H1 (cell line): Measurements from ENCODE around the gene CACNA1C. TPM values are rescaled to one million over a fixed set of nuclear protein-coding genes. Genes with fewer than 3 reads are reported as not detected.

Experiments used
- CTCF ChIA-PET: fragments of 300-600 bp; sonication (Branson Sonifier 250); formaldehyde crosslinking; loops from one replicate; lab custom pipeline; 2021; ENCODE audit not compliant: partially characterized antibody; lab: Charles Lee
- POLR2A ChIA-PET: fragments of 300-600 bp; sonication (Branson Sonifier 250); formaldehyde crosslinking; loops from one replicate; lab custom pipeline; 2021; ENCODE audit warnings: inconsistent platforms; ENCODE audit not compliant: partially characterized antibody; lab: Charles Lee
- DNase-seq, 2 experiments: peaks; one replicate each; pipeline versions ENCODE4 v3.0.0 to v3.0.0-alpha.2; 2010 to 2022; ENCODE audit warnings: low spot score in 2 of 2, low read depth in 1 of 2, mixed read lengths in 1 of 2
- FAIRE-seq: peaks from 2 replicates; lab custom pipeline; 2011; peaks lifted over from hg19 to GRCh38; lab: Jason Lieb, UNC
- H2AFZ ChIP-seq: 2 replicates; pipeline ENCODE4 v1.8.1; 2012; ENCODE audit warnings: low read length, inconsistent platforms
- H2AK5ac ChIP-seq: 2 replicates; pipeline ENCODE4 v1.6.1; 2013; ENCODE audit warnings: low read depth, low read length
- H2BK120ac ChIP-seq: replicated peaks from 2 replicates; pipeline ENCODE3; 2013; ENCODE audit warnings: low read depth, low read length, inconsistent platforms
- H2BK12ac ChIP-seq: 2 replicates; pipeline ENCODE4 v1.6.1; 2013; ENCODE audit warnings: low read depth, low read length
- H2BK15ac ChIP-seq: 2 replicates; pipeline ENCODE4 v1.6.1; 2013; ENCODE audit warnings: low read length
- H2BK20ac ChIP-seq: 2 replicates; pipeline ENCODE4 v1.6.1; 2013; ENCODE audit warnings: low read length
- H2BK5ac ChIP-seq: 2 replicates; pipeline ENCODE4 v1.6.1; 2013; ENCODE audit warnings: low read depth, low read length
- H3K14ac ChIP-seq: 2 replicates; pipeline ENCODE4 v1.6.1; 2013; ENCODE audit warnings: inconsistent platforms; ENCODE audit not compliant: insufficient read length
- H3K18ac ChIP-seq: 2 replicates; pipeline ENCODE4 v1.6.1; 2013; ENCODE audit warnings: low read length; ENCODE audit errors: extremely low read depth
- H3K23ac ChIP-seq: 2 replicates; pipeline ENCODE4 v1.6.1; 2013; ENCODE audit warnings: inconsistent platforms; ENCODE audit not compliant: insufficient read length
- H3K23me2 ChIP-seq: 2 replicates; pipeline ENCODE4 v1.6.1; 2013; ENCODE audit warnings: low read depth, low read length
- H3K27ac ChIP-seq: 2 replicates; pipeline ENCODE4 v1.6.1; 2011; ENCODE audit warnings: low read depth, low read length, inconsistent platforms
- H3K27me3 ChIP-seq, 4 experiments: replicated peaks in 1 of 4; 1 replicate in 1 of 4; 2 replicates in 3 of 4; pipeline versions ENCODE4 v1.6.1 to v1.8.1; 2011 to 2013; ENCODE audit warnings: low read length in 3 of 4, mild to moderate bottlenecking in 3 of 4, inconsistent platforms in 2 of 4, mixed read lengths in 2 of 4, moderate library complexity in 1 of 4; ENCODE audit not compliant: control insufficient read depth in 3 of 4, insufficient read depth in 3 of 4; ENCODE audit errors: extremely low read depth in 1 of 4
- H3K36me3 ChIP-seq, 4 experiments: 2 replicates each; pipeline versions ENCODE4 v1.6.1 to v1.8.1; 2011 to 2013; ENCODE audit warnings: mild to moderate bottlenecking in 4 of 4, low read length in 3 of 4, moderate library complexity in 2 of 4, control low read depth in 1 of 4, inconsistent platforms in 1 of 4; ENCODE audit not compliant: insufficient read depth in 4 of 4, control insufficient read depth in 2 of 4
- H3K4ac ChIP-seq: replicated peaks from 2 replicates; pipeline ENCODE3; 2013; ENCODE audit warnings: low read length, low read depth, mixed read lengths, inconsistent platforms; ENCODE audit not compliant: insufficient read length
- H3K4me1 ChIP-seq, 4 experiments: replicated peaks in 1 of 4; 1 replicate in 1 of 4; 2 replicates in 3 of 4; pipeline versions ENCODE4 v1.6.1 to v1.8.1; 2011 to 2013; ENCODE audit warnings: low read length in 3 of 4, inconsistent platforms in 2 of 4, mixed read lengths in 1 of 4; ENCODE audit not compliant: insufficient read depth in 4 of 4, control insufficient read depth in 3 of 4
- H3K4me2 ChIP-seq, 2 experiments: 2 replicates each; pipeline versions ENCODE4 v1.6.1 to v1.8.1; 2011 to 2013; ENCODE audit warnings: low read depth in 2 of 2, low read length in 2 of 2, control low read depth in 1 of 2, inconsistent platforms in 1 of 2, mild to moderate bottlenecking in 1 of 2; ENCODE audit not compliant: insufficient read depth in 1 of 2
- H3K4me3 ChIP-seq, 4 experiments: fragments of 200-600, 300-600 bp in 1 of 4; sonication (generic), shearing (Covaris generic), sonication (Bioruptor Twin) in 1 of 4; 2 replicates each; pipeline versions ENCODE4 v1.5.1 to v1.8.1; 2011 to 2016; ENCODE audit warnings: low read length in 4 of 4, low read depth in 3 of 4, control low read depth in 2 of 4, inconsistent platforms in 2 of 4, mild to moderate bottlenecking in 2 of 4, mixed read lengths in 1 of 4, moderate library complexity in 1 of 4; ENCODE audit not compliant: insufficient read depth in 2 of 4; ENCODE audit errors: extremely low read depth in 1 of 4
- H3K56ac ChIP-seq: replicated peaks from 2 replicates; pipeline ENCODE3; 2013; ENCODE audit warnings: low read depth, mild to moderate bottlenecking, mixed read lengths, low read length, inconsistent platforms; ENCODE audit not compliant: insufficient read length
- H3K79me1 ChIP-seq: 2 replicates; pipeline ENCODE4 v1.6.1; 2013; ENCODE audit warnings: low read depth, low read length, control low read depth
- H3K79me2 ChIP-seq, 2 experiments: 2 replicates each; pipeline versions ENCODE4 v1.6.1 to v1.8.1; 2012 to 2013; ENCODE audit warnings: low read length in 2 of 2, mild to moderate bottlenecking in 2 of 2, inconsistent platforms in 1 of 2; ENCODE audit not compliant: insufficient read depth in 2 of 2, control insufficient read depth in 1 of 2
- H3K9ac ChIP-seq, 4 experiments: replicated peaks in 1 of 4; 1 replicate in 1 of 4; 2 replicates in 3 of 4; pipeline versions ENCODE4 v1.6.1 to v1.8.1; 2011 to 2013; ENCODE audit warnings: low read depth in 3 of 4, low read length in 3 of 4, control low read depth in 2 of 4, mild to moderate bottlenecking in 2 of 4, moderate library complexity in 2 of 4, inconsistent platforms in 1 of 4; ENCODE audit errors: extremely low read depth in 1 of 4
- H3K9me3 ChIP-seq, 2 experiments: 2 replicates each; pipeline versions ENCODE4 v1.6.1 to v1.8.1; 2012 to 2013; ENCODE audit warnings: mild to moderate bottlenecking in 2 of 2, moderate library complexity in 2 of 2, control low read depth in 1 of 2, inconsistent platforms in 1 of 2, low read depth in 1 of 2, low read length in 1 of 2, mixed read lengths in 1 of 2; ENCODE audit not compliant: insufficient read depth in 2 of 2
- H4K20me1 ChIP-seq, 2 experiments: replicated peaks in 1 of 2; 2 replicates each; pipeline versions ENCODE3 to v1.8.1; 2011 to 2013; ENCODE audit warnings: inconsistent platforms in 2 of 2, low read length in 2 of 2, mild to moderate bottlenecking in 1 of 2; ENCODE audit not compliant: insufficient read depth in 2 of 2, control insufficient read depth in 1 of 2
- H4K5ac ChIP-seq: 2 replicates; pipeline ENCODE4 v1.6.1; 2013; ENCODE audit warnings: low read length, low read depth, mixed read lengths, inconsistent platforms; ENCODE audit not compliant: insufficient read length
- H4K8ac ChIP-seq: 2 replicates; pipeline ENCODE4 v1.8.0; 2013; ENCODE audit warnings: mild to moderate bottlenecking, moderate library complexity, low read length, inconsistent platforms; ENCODE audit not compliant: insufficient read depth; ENCODE audit errors: extremely low read depth
- H4K91ac ChIP-seq: replicated peaks from 2 replicates; pipeline ENCODE3; 2013; ENCODE audit warnings: low read length, mixed read lengths, inconsistent platforms; ENCODE audit not compliant: insufficient read length
- CBX8 ChIP-seq: fragments of 300-800, 300-1000 bp; sonication (generic); IDR thresholded peaks from 2 replicates; pipeline ENCODE4 v1.7.1; 2016; ENCODE audit warnings: low read depth, low read length, borderline replicate concordance
- EP300 ChIP-seq, 2 experiments: IDR thresholded peaks; 1 replicate in 1 of 2; 2 replicates in 1 of 2; pipeline ENCODE4 v1.6.1; 2011 to 2012; ENCODE audit warnings: low read depth in 2 of 2, low read length in 2 of 2, mild to moderate bottlenecking in 2 of 2, borderline replicate concordance in 1 of 2, inconsistent platforms in 1 of 2, moderate library complexity in 1 of 2
- YY1 ChIP-seq: IDR thresholded peaks from 2 replicates; pipeline ENCODE4 v1.6.1; 2011; ENCODE audit warnings: low read depth, mild to moderate bottlenecking, low read length
- WGBS, 2 experiments: shearing (Covaris generic) in 1 of 2; methylation state at CpG; one replicate each; pipeline versions ENCODE4 v1.1.6 to v1.1.7; 2013 to 2015; ENCODE audit warnings: low lambda C conversion rate in 2 of 2, mixed read lengths in 2 of 2, inconsistent platforms in 1 of 2, low coverage in 1 of 2, missing lambda C conversion rate in 1 of 2; ENCODE audit not compliant: insufficient replicate concordance in 2 of 2, insufficient coverage in 1 of 2, insufficient read length in 1 of 2; ENCODE audit errors: extremely low coverage in 1 of 2, missing lambda C conversion rate in 1 of 2; 5-methylcytosine and 5-hydroxymethylcytosine counted together
- polyA plus RNA-seq, 7 experiments: library from polyadenylated mRNA; depleted of rRNA in 3 of 7; stranded (reverse) in 5 of 7; unstranded in 2 of 7; fragments of >200 nt in 5 of 7; fragments of 200-250 nt in 2 of 7; gene quantifications; 1 replicate in 5 of 7; 2 replicates in 1 of 7; 4 replicates in 1 of 7; pipeline versions ENCODE4 v1.2.1 to v1.2.3, GENCODE V29; 2011 to 2013; ENCODE audit warnings: missing spikeins in 2 of 7, mixed read lengths in 2 of 7
- total RNA-seq: library from RNA; stranded (reverse); fragmentation: NEBNext Ultra II Directional; extraction: Animal tissue kit (Norgen Biotek cat#: 25700); gene quantifications from 2 replicates; pipeline ENCODE4 v1.2.1, GENCODE V29; 2021

Gene CACNA1C
- total and polyA plus RNA-seq, 2 of the 8 experiments (the other 6 are each of a cell fraction or from before 2014, with no cell fraction given): 1.3 TPM

GRCh38 chr12:2242816-2243215, 190.0 kb downstream of the CACNA1C start:
- POLR2A ChIA-PET: no interaction called here

More at GRCh38 chr12:2242816-2243215, 190.0 kb downstream of the CACNA1C start:
- no peak overlapping the region for H2BK20ac ChIP-seq
- no peak overlapping the region for H4K5ac ChIP-seq
- no peaks in the 10 kb centered on the region for H3K23me2 ChIP-seq
- FAIRE-seq (no peak), DNase-seq (no peak)
- H3K4me2 ChIP-seq: no peak overlapping the region
- no peak overlapping the region for H3K23ac ChIP-seq
- H2BK15ac ChIP-seq: no peak overlapping the region
- TF ChIP-seq CBX8 (no peak), YY1 (no peak), EP300 (IDR thresholded peaks at IDR 0.05; ENCODE audit: borderline replicate concordance in 1 of 2, low read depth in 2 of 2, low read length in 2 of 2) (no peak)
- H3K56ac ChIP-seq: no peak overlapping the region
- H3K27me3 ChIP-seq: no peaks in the 10 kb centered on the region
- no peak overlapping the region for H4K8ac ChIP-seq
- H3K14ac ChIP-seq: no peak overlapping the region
- H4K20me1 ChIP-seq: no peaks in the 10 kb centered on the region
- peaks cover 10 to 22% (median 20%) of the 10 kb centered on the region in 4 experiments for H3K4me1 ChIP-seq
- no peak overlapping the region for H3K18ac ChIP-seq
- WGBS, 2 experiments: 89% methylated on average over 3 of the region's 3 CpGs; no CpG with 5 or more reads in 1 of the 2 experiments
- no peaks in the 10 kb centered on the region for H3K9me3 ChIP-seq
- H3K4me3 ChIP-seq: no peak overlapping the region
- CTCF ChIA-PET: interaction anchor here (0.6 to 4.4 kb wide), 7 partner anchors 9 to 153 kb away, joined by 3 to 19 read pairs (median 4); no protein-coding TSS in a partner anchor
- no peak overlapping the region for H3K4ac ChIP-seq
- H2BK5ac ChIP-seq: no peak overlapping the region
- H4K91ac ChIP-seq: no peak overlapping the region
- H3K79me1 ChIP-seq: no peaks in the 10 kb centered on the region
- no peaks in the 10 kb centered on the region for H3K36me3 ChIP-seq
- no peak overlapping the region for H2AK5ac ChIP-seq
- no peak overlapping the region for H2BK120ac ChIP-seq
- no peak overlapping the region for H3K9ac ChIP-seq
- H2BK12ac ChIP-seq: no peak overlapping the region
- H3K27ac ChIP-seq: no peak overlapping the region
- no peaks in the 10 kb centered on the region for H3K79me2 ChIP-seq
- no peak overlapping the region for H2AFZ ChIP-seq
